ENCODE results near the gene ADGRV1.

The ADGRV1 gene

GRCh38 chr5:90636948-90637347 lies 78.4 kb downstream of the ADGRV1 start:
- Histone ChIP-seq H3K4me1 (ENCODE audit: insufficient read depth, low read length) (no peaks in the 10 kb centered on the region), H3K9ac (ENCODE audit: low read length) (no peak overlapping the region), H3K9me3 (ENCODE audit: low read length) (no peaks in the 10 kb centered on the region), H3K27me3 (ENCODE audit: control insufficient read depth in 1 of 2, insufficient read depth in 2 of 2, low read length in 2 of 2) (no peaks in the 10 kb centered on the region), H3K36me3 (ENCODE audit: insufficient read depth, low read length) (no peaks in the 10 kb centered on the region), H3K27ac (ENCODE audit: low read depth, low read length) (no peak overlapping the region), H3K4me3 (ENCODE audit: low read depth in 1 of 2, low read length in 2 of 2) (no peak overlapping the region)

- H3K9ac ChIP-seq (ENCODE audit: low read length): no peak overlapping the region
- no peak overlapping the region for H3K4me3 ChIP-seq (ENCODE audit: low read depth in 1 of 2, low read length in 2 of 2)
- H3K36me3 ChIP-seq (ENCODE audit: insufficient read depth, low read length): no peaks in the 10 kb centered on the region
- H3K27ac ChIP-seq (ENCODE audit: low read depth, low read length): no peak overlapping the region
- H3K27me3 ChIP-seq (ENCODE audit: control insufficient read depth in 1 of 2, insufficient read depth in 2 of 2, low read length in 2 of 2): no peaks in the 10 kb centered on the region
- no peaks in the 10 kb centered on the region for H3K9me3 ChIP-seq (ENCODE audit: low read length)
- no peaks in the 10 kb centered on the region for H3K4me1 ChIP-seq (ENCODE audit: insufficient read depth, low read length)
Observed at GRCh38 chr5:90637731-90638130, 79.1 kb downstream of the ADGRV1 start.

GRCh38 chr5:90638878-90639277 lies 80.3 kb downstream of the ADGRV1 start:
- Histone ChIP-seq H3K9ac (ENCODE audit: low read length) (no peak overlapping the region), H3K27ac (ENCODE audit: low read depth, low read length) (no peak overlapping the region), H3K36me3 (ENCODE audit: insufficient read depth, low read length) (no peaks in the 10 kb centered on the region), H3K27me3 (ENCODE audit: control insufficient read depth in 1 of 2, insufficient read depth in 2 of 2, low read length in 2 of 2) (no peaks in the 10 kb centered on the region), H3K4me1 (ENCODE audit: insufficient read depth, low read length) (no peaks in the 10 kb centered on the region), H3K9me3 (ENCODE audit: low read length) (no peaks in the 10 kb centered on the region), H3K4me3 (ENCODE audit: low read depth in 1 of 2, low read length in 2 of 2) (no peak overlapping the region)

GRCh38 chr5:90640484-90641059 lies 82.0 kb downstream of the ADGRV1 start:
- H3K4me1 ChIP-seq (ENCODE audit: insufficient read depth, low read length): no peaks in the 10 kb centered on the region
- no peaks in the 10 kb centered on the region for H3K36me3 ChIP-seq (ENCODE audit: insufficient read depth, low read length)
- H3K4me3 ChIP-seq (ENCODE audit: low read depth in 1 of 2, low read length in 2 of 2): no peak overlapping the region
- H3K9me3 ChIP-seq (ENCODE audit: low read length): no peaks in the 10 kb centered on the region
- no peak overlapping the region for H3K9ac ChIP-seq (ENCODE audit: low read length)
- H3K27ac ChIP-seq (ENCODE audit: low read depth, low read length): no peak overlapping the region
- H3K27me3 ChIP-seq (ENCODE audit: control insufficient read depth in 1 of 2, insufficient read depth in 2 of 2, low read length in 2 of 2): no peaks in the 10 kb centered on the region

- Histone ChIP-seq H3K4me3 (ENCODE audit: low read depth in 1 of 2, low read length in 2 of 2) (no peak overlapping the region), H3K36me3 (ENCODE audit: insufficient read depth, low read length) (no peaks in the 10 kb centered on the region), H3K9ac (ENCODE audit: low read length) (no peak overlapping the region), H3K27me3 (ENCODE audit: control insufficient read depth in 1 of 2, insufficient read depth in 2 of 2, low read length in 2 of 2) (no peaks in the 10 kb centered on the region), H3K9me3 (ENCODE audit: low read length) (no peaks in the 10 kb centered on the region), H3K4me1 (ENCODE audit: insufficient read depth, low read length) (no peaks in the 10 kb centered on the region), H3K27ac (ENCODE audit: low read depth, low read length) (no peak overlapping the region)
Observed at GRCh38 chr5:90641528-90641927, 82.9 kb downstream of the ADGRV1 start.

- no peak overlapping the region for H3K27ac ChIP-seq (ENCODE audit: low read depth, low read length)
Observed at GRCh38 chr5:90642706-90643229, 84.2 kb downstream of the ADGRV1 start.

GRCh38 chr5:90644132-90644531 lies 85.5 kb downstream of the ADGRV1 start:
- no peak overlapping the region for H3K9ac ChIP-seq (ENCODE audit: low read length)
- H3K9me3 ChIP-seq (ENCODE audit: low read length): no peaks in the 10 kb centered on the region
- no peaks in the 10 kb centered on the region for H3K4me1 ChIP-seq (ENCODE audit: insufficient read depth, low read length)
- H3K27me3 ChIP-seq (ENCODE audit: control insufficient read depth in 1 of 2, insufficient read depth in 2 of 2, low read length in 2 of 2): no peaks in the 10 kb centered on the region
- H3K27ac ChIP-seq (ENCODE audit: low read depth, low read length): no peak overlapping the region
- H3K36me3 ChIP-seq (ENCODE audit: insufficient read depth, low read length): no peaks in the 10 kb centered on the region
- no peak overlapping the region for H3K4me3 ChIP-seq (ENCODE audit: low read depth in 1 of 2, low read length in 2 of 2)

More at GRCh38 chr5:90642706-90643229, 84.2 kb downstream of the ADGRV1 start:
- Histone ChIP-seq H3K36me3 (ENCODE audit: insufficient read depth, low read length) (no peaks in the 10 kb centered on the region), H3K9me3 (ENCODE audit: low read length) (no peaks in the 10 kb centered on the region), H3K9ac (ENCODE audit: low read length) (no peak overlapping the region), H3K4me3 (ENCODE audit: low read depth in 1 of 2, low read length in 2 of 2) (no peak overlapping the region), H3K27me3 (ENCODE audit: control insufficient read depth in 1 of 2, insufficient read depth in 2 of 2, low read length in 2 of 2) (no peaks in the 10 kb centered on the region), H3K4me1 (ENCODE audit: insufficient read depth, low read length) (no peaks in the 10 kb centered on the region)

GRCh38 chr5:90645024-90645610 lies 86.5 kb downstream of the ADGRV1 start:
- no peaks in the 10 kb centered on the region for H3K4me1 ChIP-seq (ENCODE audit: insufficient read depth, low read length)
- no peak overlapping the region for H3K4me3 ChIP-seq (ENCODE audit: low read depth in 1 of 2, low read length in 2 of 2)
- no peak overlapping the region for H3K9ac ChIP-seq (ENCODE audit: low read length)
- no peak overlapping the region for H3K27ac ChIP-seq (ENCODE audit: low read depth, low read length)
- H3K36me3 ChIP-seq (ENCODE audit: insufficient read depth, low read length): no peaks in the 10 kb centered on the region
- H3K9me3 ChIP-seq (ENCODE audit: low read length): no peaks in the 10 kb centered on the region
- H3K27me3 ChIP-seq (ENCODE audit: control insufficient read depth in 1 of 2, insufficient read depth in 2 of 2, low read length in 2 of 2): no peaks in the 10 kb centered on the region

GRCh38 chr5:90650767-90651166 lies 92.2 kb downstream of the ADGRV1 start:
- Histone ChIP-seq H3K9me3 (ENCODE audit: low read length) (no peaks in the 10 kb centered on the region), H3K36me3 (ENCODE audit: insufficient read depth, low read length) (no peaks in the 10 kb centered on the region), H3K9ac (ENCODE audit: low read length) (no peak overlapping the region), H3K27ac (ENCODE audit: low read depth, low read length) (no peak overlapping the region), H3K4me3 (ENCODE audit: low read depth in 1 of 2, low read length in 2 of 2) (no peak overlapping the region), H3K4me1 (ENCODE audit: insufficient read depth, low read length) (no peaks in the 10 kb centered on the region), H3K27me3 (ENCODE audit: control insufficient read depth in 1 of 2, insufficient read depth in 2 of 2, low read length in 2 of 2) (no peaks in the 10 kb centered on the region)

GRCh38 chr5:90654215-90654614 lies 95.6 kb downstream of the ADGRV1 start:
- no peaks in the 10 kb centered on the region for H3K36me3 ChIP-seq (ENCODE audit: insufficient read depth, low read length)
- H3K27me3 ChIP-seq (ENCODE audit: control insufficient read depth in 1 of 2, insufficient read depth in 2 of 2, low read length in 2 of 2): no peaks in the 10 kb centered on the region
- H3K9me3 ChIP-seq (ENCODE audit: low read length): no peaks in the 10 kb centered on the region
- H3K27ac ChIP-seq (ENCODE audit: low read depth, low read length): no peak overlapping the region
- no peak overlapping the region for H3K9ac ChIP-seq (ENCODE audit: low read length)
- no peaks in the 10 kb centered on the region for H3K4me1 ChIP-seq (ENCODE audit: insufficient read depth, low read length)
- no peak overlapping the region for H3K4me3 ChIP-seq (ENCODE audit: low read depth in 1 of 2, low read length in 2 of 2)

- H3K9ac ChIP-seq (ENCODE audit: low read length): no peak overlapping the region
- H3K9me3 ChIP-seq (ENCODE audit: low read length): no peaks in the 10 kb centered on the region
- H3K4me3 ChIP-seq (ENCODE audit: low read depth in 1 of 2, low read length in 2 of 2): no peak overlapping the region
- H3K27ac ChIP-seq (ENCODE audit: low read depth, low read length): no peak overlapping the region
- no peaks in the 10 kb centered on the region for H3K27me3 ChIP-seq (ENCODE audit: control insufficient read depth in 1 of 2, insufficient read depth in 2 of 2, low read length in 2 of 2)
- H3K36me3 ChIP-seq (ENCODE audit: insufficient read depth, low read length): no peaks in the 10 kb centered on the region
- no peaks in the 10 kb centered on the region for H3K4me1 ChIP-seq (ENCODE audit: insufficient read depth, low read length)
Observed at GRCh38 chr5:90655423-90655822, 96.8 kb downstream of the ADGRV1 start.

GRCh38 chr5:90657030-90657429 lies 98.4 kb downstream of the ADGRV1 start:
- Histone ChIP-seq H3K27ac (ENCODE audit: low read depth, low read length) (no peak overlapping the region), H3K27me3 (ENCODE audit: control insufficient read depth in 1 of 2, insufficient read depth in 2 of 2, low read length in 2 of 2) (no peaks in the 10 kb centered on the region), H3K4me3 (ENCODE audit: low read depth in 1 of 2, low read length in 2 of 2) (no peak overlapping the region), H3K36me3 (ENCODE audit: insufficient read depth, low read length) (no peaks in the 10 kb centered on the region), H3K9ac (ENCODE audit: low read length) (no peak overlapping the region), H3K9me3 (ENCODE audit: low read length) (no peaks in the 10 kb centered on the region), H3K4me1 (ENCODE audit: insufficient read depth, low read length) (no peaks in the 10 kb centered on the region)

Data from muscle layer of colon (tissue), 2 donors.